H1 (cell line): ENCODE data around the gene ATG7. TPM values are rescaled to one million over a fixed set of nuclear protein-coding genes. Genes with fewer than 3 reads are reported as not detected.

Experiments used
- CHD7 ChIP-seq: fragments of 300-600 bp; sonication (generic); IDR thresholded peaks from 2 replicates; pipeline ENCODE4 v1.7.1; 2012; ENCODE audit warnings: low read length, moderate library complexity, mild to moderate bottlenecking, inconsistent platforms; ENCODE audit not compliant: insufficient replicate concordance
- JUN ChIP-seq: IDR thresholded peaks from 2 replicates; pipeline ENCODE4 v1.6.1; 2011; ENCODE audit warnings: low read depth, mild to moderate bottlenecking, improper control_type of control experiment, low read length
- polyA plus RNA-seq, 7 experiments: library from polyadenylated mRNA; depleted of rRNA in 3 of 7; stranded (reverse) in 5 of 7; unstranded in 2 of 7; fragments of >200 nt in 5 of 7; fragments of 200-250 nt in 2 of 7; gene quantifications; 1 replicate in 5 of 7; 2 replicates in 1 of 7; 4 replicates in 1 of 7; pipeline versions ENCODE4 v1.2.1 to v1.2.3, GENCODE V29; 2011 to 2013; ENCODE audit warnings: missing spikeins in 2 of 7, mixed read lengths in 2 of 7
- total RNA-seq: library from RNA; stranded (reverse); fragmentation: NEBNext Ultra II Directional; extraction: Animal tissue kit (Norgen Biotek cat#: 25700); gene quantifications from 2 replicates; pipeline ENCODE4 v1.2.1, GENCODE V29; 2021

ATG7 gene
- total and polyA plus RNA-seq, 2 of the 8 experiments (the other 6 are each of a cell fraction or from before 2014, with no cell fraction given): 15.0 to 19.1 TPM

GRCh38 chr3:11400213-11400612 is 128.0 kb downstream of the ATG7 start (continued):
- TF ChIP-seq CHD7 (no peak), JUN (no peak)
